Measurements from ENCODE around the gene LMCD1. TPM values are rescaled to one million over a fixed set of nuclear protein-coding genes. Genes with fewer than 3 reads are reported as not detected.

The LMCD1 gene
- total RNA-seq, 1 donor from 2014 or later: 2.9 TPM

- DNase-seq (ENCODE audit: low spot score) (no peak), ATAC-seq (no peak)
These were observed 2.4 kb downstream of the LMCD1 start for GRCh38 chr3:8503871-8504610.

- DNase-seq (ENCODE audit: low spot score): no peak
- ATAC-seq: no peak
These were observed 3.0 kb downstream of the LMCD1 start for GRCh38 chr3:8504611-8504973.

- ATAC-seq: peak; percentile 63
- peak; percentile 75 for DNase-seq (ENCODE audit: low spot score)
These were observed 4.0 kb downstream of the LMCD1 start for GRCh38 chr3:8505621-8506020.

- ATAC-seq (no peak), DNase-seq (ENCODE audit: low spot score) (no peak)
These were observed 5.0 kb downstream of the LMCD1 start for GRCh38 chr3:8506571-8507061.

- no peak for DNase-seq (ENCODE audit: low spot score)
- no peak for ATAC-seq
These were observed 5.9 kb downstream of the LMCD1 start for GRCh38 chr3:8507496-8507895.

DNA sequence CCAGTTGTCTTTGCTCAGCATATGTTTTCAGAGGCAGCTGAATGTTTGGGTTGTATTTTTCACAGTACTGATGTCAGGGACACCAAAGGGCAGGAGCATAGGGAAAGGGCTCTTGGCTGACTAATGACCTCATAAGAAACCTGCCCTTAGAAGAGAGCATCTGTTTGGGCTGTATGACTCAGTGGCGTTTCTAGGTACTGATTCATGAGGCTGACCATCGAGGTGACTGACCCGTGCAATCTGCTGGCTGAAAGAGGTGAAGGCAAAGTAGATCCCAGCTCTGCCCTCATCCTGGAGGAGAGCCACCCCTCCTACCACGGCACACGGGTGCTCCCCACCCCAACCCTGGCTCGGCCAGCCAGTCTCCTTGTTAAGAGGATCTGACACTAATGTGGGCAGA, 8.3 kb downstream of the LMCD1 start:
- ATAC-seq (no peak), DNase-seq (ENCODE audit: low spot score) (no peak)

DNA sequence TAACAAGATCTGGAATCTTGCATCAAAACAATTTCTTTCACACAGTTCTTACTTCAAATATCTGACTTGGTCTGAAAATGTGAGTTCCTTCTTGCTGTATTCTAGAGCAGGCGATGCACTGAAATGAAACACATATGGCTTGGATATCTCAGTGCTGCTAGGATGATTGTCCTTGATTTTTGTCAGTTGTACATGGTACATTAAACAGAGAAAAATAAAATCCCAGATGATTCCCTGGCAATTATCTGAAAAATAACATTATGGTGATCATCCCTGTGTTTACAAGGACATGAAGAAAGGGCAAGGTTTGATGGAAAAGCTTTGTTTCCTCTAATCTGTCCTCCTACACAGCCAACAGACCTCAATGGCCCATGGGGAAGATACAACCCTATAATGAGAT, 10.6 kb downstream of the LMCD1 start:
- ATAC-seq (no peak), DNase-seq (ENCODE audit: low spot score) (no peak)

GRCh38 chr3:8516047-8516661, 14.5 kb downstream of the LMCD1 start:
- no peak for ATAC-seq
- no peak for DNase-seq (ENCODE audit: low spot score)

GRCh38 chr3:8516783-8517182, 15.2 kb downstream of the LMCD1 start:
- DNase-seq (ENCODE audit: low spot score): no peak
- no peak for ATAC-seq

DNA sequence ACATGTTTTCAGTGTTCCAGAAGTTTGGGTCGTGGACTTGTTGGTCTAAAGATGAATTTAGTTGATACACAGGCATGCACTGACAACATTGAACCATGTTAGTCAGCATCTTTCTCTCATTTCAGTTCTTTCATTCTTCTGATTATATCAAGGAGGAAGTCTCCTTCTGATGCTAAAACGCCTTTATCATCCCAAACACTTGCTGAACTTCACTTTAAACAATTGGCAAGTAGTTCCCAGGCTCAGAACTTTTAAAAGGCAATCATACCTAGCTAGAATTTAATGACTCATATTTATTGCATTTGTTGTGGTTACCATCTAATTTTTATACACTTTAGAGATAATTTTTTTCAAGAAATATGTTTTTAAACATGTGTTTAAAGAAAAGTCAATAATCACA, 15.9 kb downstream of the LMCD1 start:
- ATAC-seq: no peak

GRCh38 chr3:8518138-8518537, 16.5 kb downstream of the LMCD1 start:
- DNase-seq (ENCODE audit: low spot score) (no peak), ATAC-seq (no peak)

More for the DNA sequence above, 15.9 kb downstream of the LMCD1 start:
- no peak for DNase-seq (ENCODE audit: low spot score)

DNA sequence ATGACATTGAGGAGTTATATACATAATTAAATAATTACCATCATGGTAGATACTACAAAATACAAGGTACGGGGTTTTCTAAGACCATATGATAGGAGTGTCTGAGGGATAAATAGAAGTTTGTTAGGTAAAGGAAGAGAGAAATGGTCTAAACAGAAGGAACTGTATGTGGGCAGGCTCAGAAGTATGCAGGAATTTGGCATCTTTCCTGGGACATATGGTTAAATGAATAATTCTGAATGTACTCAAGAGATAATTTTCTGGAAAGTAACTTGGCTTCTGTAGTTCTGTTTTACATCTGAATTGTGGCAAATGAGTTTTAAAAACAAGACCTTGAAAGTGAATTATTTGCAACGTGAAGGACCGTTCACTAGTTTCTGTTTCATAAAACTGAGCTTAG, 17.5 kb downstream of the LMCD1 start:
- ATAC-seq (no peak), DNase-seq (ENCODE audit: low spot score) (no peak)

DNA sequence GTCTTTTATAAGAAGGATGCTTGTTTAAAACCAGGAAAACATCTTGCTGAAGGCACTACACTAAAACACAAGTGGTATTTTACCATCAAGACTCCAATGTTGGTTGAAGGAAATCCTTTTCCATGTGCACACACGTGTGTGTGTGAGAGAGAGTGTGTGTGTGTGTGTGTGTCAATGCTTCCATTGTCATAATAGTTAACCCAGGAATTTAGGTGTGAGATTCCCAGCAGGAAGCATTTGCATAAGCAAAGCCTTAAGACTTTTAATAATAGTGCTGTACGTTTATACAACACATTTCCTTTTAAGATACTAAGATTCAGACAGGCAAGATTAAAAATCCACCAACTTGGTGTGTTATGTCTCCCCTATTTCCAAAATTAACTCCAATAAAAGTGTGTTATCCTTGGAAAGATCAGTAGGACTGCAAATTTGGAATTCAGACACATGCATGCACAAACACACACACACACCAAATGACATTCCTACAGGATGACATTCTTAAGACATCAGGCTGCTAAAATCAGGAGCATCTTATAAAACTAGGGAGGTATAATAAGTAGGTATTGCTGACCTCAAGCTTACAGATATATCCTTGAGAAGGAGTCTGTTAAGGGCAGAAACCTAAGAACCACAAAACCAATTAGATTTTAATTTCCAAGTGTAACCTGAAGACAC, 18.3 kb downstream of the LMCD1 start:
- DNase-seq (ENCODE audit: low spot score) (no peak), ATAC-seq (no peak)

DNA sequence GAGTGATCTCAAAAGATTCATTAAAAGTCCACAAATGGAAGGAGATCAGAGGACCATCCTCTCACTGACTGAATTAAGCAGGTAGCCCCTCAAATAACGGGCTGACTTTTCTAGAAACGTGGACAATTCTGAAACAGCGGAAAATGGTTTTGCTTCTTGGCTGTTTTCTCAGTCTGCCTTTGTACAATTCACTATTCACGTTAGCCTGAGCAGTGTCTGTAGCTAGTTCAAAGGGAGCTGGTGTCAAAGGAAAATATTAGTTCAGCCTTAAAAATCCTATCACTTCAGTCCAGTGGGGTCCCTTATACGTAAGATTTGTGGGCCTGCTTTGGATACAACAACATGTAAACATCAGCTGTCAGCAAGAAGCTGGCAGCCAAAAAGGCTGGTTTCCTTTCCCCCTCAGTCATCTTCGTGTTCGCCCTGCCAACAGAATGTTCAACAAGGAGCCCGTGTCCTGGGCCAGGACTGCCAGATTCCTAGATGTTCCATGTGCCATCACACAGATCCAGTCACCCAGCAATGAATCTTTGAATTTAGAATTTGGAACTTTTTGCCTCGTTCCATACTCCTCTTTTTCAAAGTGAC, 19.3 kb downstream of the LMCD1 start:
- no peak for ATAC-seq
- DNase-seq (ENCODE audit: low spot score): no peak

DNA sequence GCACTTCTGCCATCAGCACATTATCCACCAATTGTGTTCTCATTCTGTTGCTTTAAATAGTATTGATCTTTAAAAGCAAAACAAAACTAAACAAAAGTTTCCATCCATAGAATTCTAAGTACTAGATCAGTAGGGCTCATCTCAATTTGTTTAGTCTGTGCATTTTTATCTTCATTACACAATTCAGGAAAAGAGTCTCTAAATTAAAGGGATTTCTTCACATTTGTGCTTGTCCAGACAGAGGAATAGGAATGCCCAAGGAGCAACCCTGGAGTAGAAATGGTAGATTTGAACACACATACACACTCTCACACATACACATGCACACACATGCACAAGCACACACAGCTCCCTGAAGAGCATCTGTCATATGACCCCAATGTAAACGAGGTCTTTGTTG, 21.4 kb downstream of the LMCD1 start:
- ATAC-seq (no peak), DNase-seq (ENCODE audit: low spot score) (no peak)

DNA sequence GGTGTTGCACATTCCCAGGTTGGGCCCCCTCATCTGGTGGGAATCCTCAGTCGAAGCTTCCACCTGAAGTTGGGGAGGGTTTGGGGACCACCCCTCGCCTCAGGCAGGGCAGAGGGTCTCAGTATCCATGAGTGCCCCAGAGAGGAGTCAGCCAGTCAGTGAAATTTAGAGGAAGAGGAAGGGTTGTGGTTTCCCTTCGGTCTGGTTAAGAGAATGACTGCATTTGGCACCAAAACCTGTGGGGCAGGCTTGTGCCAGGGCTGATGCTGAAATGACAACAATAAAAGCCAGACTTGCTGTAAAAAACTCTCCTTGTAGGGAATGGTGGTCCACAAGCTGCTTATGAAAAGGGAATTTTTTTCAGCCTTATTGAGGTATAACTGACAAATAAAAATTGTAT, 22.6 kb downstream of the LMCD1 start:
- ATAC-seq (no peak), DNase-seq (ENCODE audit: low spot score) (no peak)

DNA sequence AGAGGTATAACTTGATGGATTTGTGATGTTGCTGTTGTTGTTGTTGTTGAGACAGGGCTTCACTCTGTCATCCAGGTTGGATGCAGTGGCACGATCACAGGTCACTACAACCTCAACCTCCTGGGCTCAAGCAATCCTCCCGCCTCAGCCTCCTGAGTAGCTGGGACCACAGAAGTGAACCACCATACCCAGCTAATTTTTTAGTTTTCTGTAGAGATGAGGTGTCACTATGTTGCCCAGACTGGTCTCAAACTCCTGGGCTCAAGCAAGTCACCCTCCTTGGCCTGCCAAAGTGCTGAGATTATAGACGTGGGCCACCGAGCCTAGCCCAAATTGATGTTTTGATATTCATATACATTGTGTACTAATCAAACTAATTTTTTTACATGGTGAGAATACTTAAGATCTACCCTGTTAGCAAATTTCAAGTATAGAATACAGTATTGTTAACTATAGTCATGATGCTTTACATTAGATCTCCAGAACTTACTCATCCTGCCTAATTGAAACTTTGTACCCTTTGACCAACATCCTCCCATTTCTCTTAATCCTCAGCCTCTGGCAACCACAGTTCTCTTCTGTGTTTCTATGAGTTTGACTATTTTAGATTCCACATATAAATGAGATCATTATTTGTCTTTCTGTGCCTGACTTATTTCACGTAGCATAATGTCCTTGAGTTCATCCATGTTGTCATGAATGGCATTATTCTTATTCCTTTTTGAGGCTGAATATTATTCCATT, 23.2 kb downstream of the LMCD1 start:
- ATAC-seq (no peak), DNase-seq (ENCODE audit: low spot score) (no peak)

- no peak for ATAC-seq
These were observed 24.3 kb downstream of the LMCD1 start for GRCh38 chr3:8525893-8526292.

DNA sequence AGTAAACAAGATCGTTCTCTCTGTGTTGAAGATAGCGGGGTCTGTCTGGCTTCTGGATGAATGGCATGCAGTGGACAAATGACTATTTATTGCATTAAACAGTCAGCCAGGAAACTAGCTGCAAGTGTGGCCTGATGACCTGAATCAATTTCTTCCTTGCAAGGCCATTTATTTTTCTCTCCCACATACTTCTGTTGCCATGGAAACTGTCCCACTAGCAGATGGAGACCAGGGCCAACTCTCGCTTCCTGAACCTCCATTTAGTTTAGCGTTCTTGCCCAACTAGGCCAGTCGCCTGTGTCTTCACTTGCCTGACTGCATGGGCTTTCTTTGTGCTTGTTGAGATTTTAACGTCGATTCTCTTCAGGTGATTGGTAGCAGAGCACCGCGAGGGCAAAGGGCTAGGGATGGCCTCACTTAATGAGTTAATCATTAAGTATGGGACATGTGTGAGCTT, 27.6 kb downstream of the LMCD1 start:
- ATAC-seq (peak; percentile 86), DNase-seq (ENCODE audit: low spot score) (peak; percentile 78)

More at GRCh38 chr3:8525893-8526292, 24.3 kb downstream of the LMCD1 start:
- no peak for DNase-seq (ENCODE audit: low spot score)

DNA sequence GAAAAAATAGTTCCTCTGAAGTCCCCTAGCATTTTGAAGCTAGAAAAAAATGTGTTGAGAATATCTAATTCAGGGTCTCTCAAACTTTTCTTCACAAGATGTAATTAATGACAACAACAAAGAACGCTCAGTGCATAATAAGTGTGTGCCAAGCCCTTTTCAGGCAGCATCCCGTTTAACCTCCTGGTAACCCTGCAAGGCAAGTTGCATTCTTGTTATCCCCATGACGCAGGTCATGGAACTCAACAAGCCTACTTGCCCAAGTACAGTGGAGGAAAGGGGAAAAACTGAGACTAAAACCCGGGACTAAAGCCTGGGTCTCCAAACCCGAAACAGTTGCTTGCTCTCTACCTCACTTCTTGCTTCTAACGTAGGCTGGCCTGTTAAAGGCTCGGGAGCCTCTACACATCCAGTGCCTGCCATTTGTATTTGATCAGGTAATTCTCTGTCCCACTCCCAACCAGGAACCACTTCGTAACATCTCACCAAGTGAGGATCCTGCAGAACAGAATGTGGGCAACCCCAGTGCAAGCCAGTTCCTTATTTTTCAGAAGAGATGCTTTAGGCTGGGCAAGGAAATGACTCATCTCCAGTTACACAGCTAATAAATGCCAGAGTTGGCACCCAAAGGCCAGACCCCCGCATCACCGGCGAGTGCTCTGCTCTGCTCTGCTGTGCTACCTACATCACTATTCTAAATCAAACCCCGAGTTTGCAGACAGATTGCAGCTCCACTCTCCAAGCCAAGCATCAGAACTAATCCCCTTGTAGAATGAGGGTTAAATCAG, 28.3 kb downstream of the LMCD1 start:
- ATAC-seq (peak; percentile 45), DNase-seq (ENCODE audit: low spot score) (no peak)

All from left lobe of liver (tissue), 2 donors.